ENCODE results near the gene PRKACA.
"Not testable (repeated sequence)": the region's sequence is repeated elsewhere in the genome, so short reads cannot be mapped to it uniquely, and the experiment has no call there.

Gene PRKACA

GRCh38 chr19:14155371-14155770 lies 37.8 kb upstream of the PRKACA start:
- no peak for TF ChIP-seq POLR2A (IDR thresholded peaks at IDR 0.05; ENCODE audit: low read depth, low read length)
- no peak for DNase-seq (ENCODE audit: insufficient read length, low spot score)
- FAIRE-seq = no peak

- DNase-seq (ENCODE audit: insufficient read length, low spot score) = no peak
- no peak for TF ChIP-seq POLR2A (IDR thresholded peaks at IDR 0.05; ENCODE audit: low read depth, low read length)
- FAIRE-seq = no peak
Measured at GRCh38 chr19:14152713-14153112, 35.2 kb upstream of the PRKACA start.

GRCh38 chr19:14150770-14151661 lies 33.5 kb upstream of the PRKACA start:
- FAIRE-seq = no peak
- TF ChIP-seq POLR2A (IDR thresholded peaks at IDR 0.05; ENCODE audit: low read depth, low read length) = no peak
- no peak for DNase-seq (ENCODE audit: insufficient read length, low spot score)

GRCh38 chr19:14150041-14150769 lies 32.6 kb upstream of the PRKACA start:
- no peak for FAIRE-seq
- no peak for DNase-seq (ENCODE audit: insufficient read length, low spot score)
- TF ChIP-seq POLR2A (IDR thresholded peaks at IDR 0.05; ENCODE audit: low read depth, low read length) = no peak

GRCh38 chr19:14149509-14149994 lies 32.0 kb upstream of the PRKACA start:
- no peak for TF ChIP-seq POLR2A (IDR thresholded peaks at IDR 0.05; ENCODE audit: low read depth, low read length)
- no peak for DNase-seq (ENCODE audit: insufficient read length, low spot score)
- FAIRE-seq = no peak

GRCh38 chr19:14148751-14149410 lies 31.3 kb upstream of the PRKACA start:
- TF ChIP-seq POLR2A (IDR thresholded peaks at IDR 0.05; ENCODE audit: low read depth, low read length) = no peak
- DNase-seq (ENCODE audit: insufficient read length, low spot score) (no peak), FAIRE-seq (no peak)

GRCh38 chr19:14147797-14148605 lies 30.4 kb upstream of the PRKACA start:
- DNase-seq (ENCODE audit: insufficient read length, low spot score) = peak; percentile 52
- no peak for FAIRE-seq
- no peak for TF ChIP-seq POLR2A (IDR thresholded peaks at IDR 0.05; ENCODE audit: low read depth, low read length)

GRCh38 chr19:14146789-14147216 lies 29.2 kb upstream of the PRKACA start:
- FAIRE-seq (no peak), DNase-seq (ENCODE audit: insufficient read length, low spot score) (peak; percentile 76)
- TF ChIP-seq POLR2A (IDR thresholded peaks at IDR 0.05; ENCODE audit: low read depth, low read length) = no peak

GRCh38 chr19:14146169-14146568 lies 28.6 kb upstream of the PRKACA start:
- not testable (repeated sequence) for FAIRE-seq; DNase-seq (ENCODE audit: insufficient read length, low spot score)

GRCh38 chr19:14145381-14145780 lies 27.8 kb upstream of the PRKACA start:
- DNase-seq (ENCODE audit: insufficient read length, low spot score) = no peak
- TF ChIP-seq POLR2A (IDR thresholded peaks at IDR 0.05; ENCODE audit: low read depth, low read length) = no peak
- no peak for FAIRE-seq

- FAIRE-seq (no peak), DNase-seq (ENCODE audit: insufficient read length, low spot score) (no peak)
- no peak for TF ChIP-seq POLR2A (IDR thresholded peaks at IDR 0.05; ENCODE audit: low read depth, low read length)
Measured at GRCh38 chr19:14142262-14143190, 25.0 kb upstream of the PRKACA start.

GRCh38 chr19:14141041-14141440 lies 23.5 kb upstream of the PRKACA start:
- DNase-seq (ENCODE audit: insufficient read length, low spot score) = no peak
- FAIRE-seq = no peak
- no peak for TF ChIP-seq POLR2A (IDR thresholded peaks at IDR 0.05; ENCODE audit: low read depth, low read length)
